Keratinocyte (primary cell): Measurements from ENCODE around the gene ABCC6. TPM values are rescaled to one million over a fixed set of nuclear protein-coding genes. Genes with fewer than 3 reads are reported as not detected.
"Not testable (repeated sequence)": the region's sequence is repeated elsewhere in the genome, so short reads cannot be mapped to it uniquely, and the experiment has no call there.

ENCODE experiments used
- DNase-seq: peaks from one replicate; pipeline ENCODE4 v3.0.0-alpha.2; 2011; ENCODE audit warnings: low read depth, missing footprints, low spot score
- FAIRE-seq: peaks from 2 replicates; lab custom pipeline; 2011; peaks lifted over from hg19 to GRCh38; lab: Jason Lieb, UNC
- H2AFZ ChIP-seq: 2 replicates; pipeline ENCODE4 v1.6.0; 2012; ENCODE audit warnings: low read length, control low read depth, inconsistent platforms; ENCODE audit not compliant: control insufficient read depth
- H3K27ac ChIP-seq: 2 replicates; pipeline ENCODE4 v1.5.1; 2011; ENCODE audit warnings: low read length; ENCODE audit not compliant: control insufficient read depth, insufficient read depth
- H3K27me3 ChIP-seq: 3 replicates; pipeline ENCODE4 v1.6.0; 2011; ENCODE audit warnings: low read length; ENCODE audit not compliant: control insufficient read depth, insufficient read depth; ENCODE audit errors: extremely low read depth
- H3K36me3 ChIP-seq, 2 experiments: 2 replicates in 1 of 2; 3 replicates in 1 of 2; pipeline ENCODE4 v1.5.1; 2011; ENCODE audit warnings: low read length in 2 of 2, mild to moderate bottlenecking in 1 of 2; ENCODE audit not compliant: control insufficient read depth in 2 of 2, insufficient read depth in 2 of 2; ENCODE audit errors: extremely low read depth in 1 of 2
- H3K4me1 ChIP-seq: 3 replicates; pipeline ENCODE4 v1.5.1; 2011; ENCODE audit warnings: low read length; ENCODE audit not compliant: control insufficient read depth, insufficient read depth; ENCODE audit errors: extremely low read depth
- H3K4me2 ChIP-seq: 3 replicates; pipeline ENCODE4 v1.6.0; 2011; ENCODE audit warnings: low read depth, low read length; ENCODE audit not compliant: control insufficient read depth, insufficient read depth; ENCODE audit errors: extremely low read depth
- H3K4me3 ChIP-seq, 3 experiments: fragments of 200-600 bp in 1 of 3; sonication (generic) in 1 of 3; 2 replicates in 2 of 3; 3 replicates in 1 of 3; pipeline ENCODE4 v1.5.1; 2011 to 2016; ENCODE audit warnings: low read length in 3 of 3, mild to moderate bottlenecking in 3 of 3, control low read depth in 2 of 3, inconsistent platforms in 1 of 3, low read depth in 1 of 3, mixed read lengths in 1 of 3, mixed run types in 1 of 3, moderate library complexity in 1 of 3; ENCODE audit not compliant: control insufficient read depth in 2 of 3, insufficient read depth in 2 of 3; ENCODE audit errors: extremely low read depth in 1 of 3
- H3K79me2 ChIP-seq: 2 replicates; pipeline ENCODE4 v1.6.0; 2012; ENCODE audit warnings: low read length; ENCODE audit not compliant: control insufficient read depth, insufficient read depth
- H3K9ac ChIP-seq: 3 replicates; pipeline ENCODE4 v1.6.0; 2011; ENCODE audit warnings: low read length; ENCODE audit not compliant: control insufficient read depth, insufficient read depth; ENCODE audit errors: extremely low read depth
- H3K9me1 ChIP-seq: 3 replicates; pipeline ENCODE4 v1.6.0; 2011; ENCODE audit warnings: low read length; ENCODE audit not compliant: control insufficient read depth, insufficient read depth; ENCODE audit errors: extremely low read depth
- H3K9me3 ChIP-seq: 2 replicates; pipeline ENCODE4 v1.5.1; 2012; ENCODE audit warnings: low read depth, low read length; ENCODE audit not compliant: control insufficient read depth
- H4K20me1 ChIP-seq: 3 replicates; pipeline ENCODE4 v1.6.0; 2011; ENCODE audit warnings: low read length; ENCODE audit not compliant: control insufficient read depth, insufficient read depth; ENCODE audit errors: extremely low read depth
- dilution Hi-C: fragments of 300-500 bp; cut with MboI; formaldehyde crosslinking; loops from one replicate; pipeline ENCODE4 v1.7.0; 2020; ENCODE audit warnings: low sequenced_read_pairs; ENCODE audit not compliant: extremely low pct_ligation_motif_present
- polyA plus RNA-seq, 5 experiments: library from polyadenylated mRNA; depleted of rRNA in 3 of 5; stranded (reverse) in 3 of 5; stranded (forward) in 1 of 5; unstranded in 1 of 5; fragments of >200 nt; gene quantifications; 1 replicate in 1 of 5; 2 replicates in 3 of 5; 3 replicates in 1 of 5; pipeline versions ENCODE4 v1.2.1 to v1.2.3, GENCODE V29; 2011 to 2012; ENCODE audit warnings: missing spikeins in 2 of 5, low read depth in 1 of 5, low replicate concordance in 1 of 5

ABCC6 gene
- polyA plus RNA-seq, 1 donor (not counting 4 experiments of a cell fraction or from before 2014, with no cell fraction given), result not detected

DNA sequence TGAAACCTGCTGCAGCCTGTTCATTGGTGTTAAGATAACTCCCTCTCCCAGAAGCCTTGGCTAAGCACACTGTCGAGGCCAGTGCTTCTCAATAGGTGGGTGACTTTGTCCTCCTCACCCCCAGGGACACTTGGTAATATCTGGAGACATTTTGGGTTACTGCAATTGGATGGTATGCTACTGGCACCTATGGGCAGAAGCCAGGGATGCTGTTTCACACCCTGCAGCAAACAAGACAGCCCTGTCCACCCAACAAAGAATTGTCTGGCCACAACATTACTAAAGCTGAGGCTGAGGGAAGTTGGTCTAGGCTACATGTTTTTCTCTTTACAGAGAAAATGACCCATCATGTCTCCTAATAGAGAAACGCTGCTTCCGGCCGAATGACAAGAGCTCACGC is 4.9 kb downstream of the ABCC6 start:
- not testable (repeated sequence) for FAIRE-seq, DNase-seq, H4K20me1 ChIP-seq

DNA sequence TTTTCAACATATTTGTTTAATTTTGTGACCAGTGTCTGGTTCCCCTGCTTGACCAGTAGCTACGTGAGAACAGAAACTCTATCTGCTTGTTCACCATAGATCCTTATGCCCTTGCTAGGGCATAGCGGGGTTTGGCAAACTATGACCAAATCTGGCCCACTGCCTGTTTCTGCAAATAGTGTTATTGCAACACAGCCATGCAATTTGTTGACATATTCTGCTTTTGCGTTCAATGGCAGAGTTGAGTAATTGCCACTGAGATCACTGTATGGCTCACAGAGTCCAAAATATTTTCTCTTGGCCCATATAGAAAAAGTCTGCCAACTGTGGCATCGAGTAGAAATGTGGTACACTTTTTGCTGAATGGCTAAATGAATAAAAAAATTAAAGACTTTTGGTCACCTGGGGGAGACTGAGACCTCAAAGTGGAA is 9.4 kb downstream of the ABCC6 start:
- dilution Hi-C loops, H3K9me3 ChIP-seq, H3K9me1 ChIP-seq, H3K4me2 ChIP-seq, H3K4me3 ChIP-seq, H2AFZ ChIP-seq, DNase-seq, H3K27ac ChIP-seq, H3K4me1 ChIP-seq, H3K36me3 ChIP-seq, H4K20me1 ChIP-seq, H3K27me3 ChIP-seq, H3K79me2 ChIP-seq, FAIRE-seq, H3K9ac ChIP-seq: not testable (repeated sequence)

More for the DNA sequence above, 4.9 kb downstream of the ABCC6 start:
- H3K4me1 ChIP-seq, H3K79me2 ChIP-seq, H3K9ac ChIP-seq, H3K36me3 ChIP-seq, H3K4me3 ChIP-seq, H3K27ac ChIP-seq, H2AFZ ChIP-seq, dilution Hi-C loops, H3K9me3 ChIP-seq, H3K4me2 ChIP-seq, H3K27me3 ChIP-seq, H3K9me1 ChIP-seq: not testable (repeated sequence)

DNA sequence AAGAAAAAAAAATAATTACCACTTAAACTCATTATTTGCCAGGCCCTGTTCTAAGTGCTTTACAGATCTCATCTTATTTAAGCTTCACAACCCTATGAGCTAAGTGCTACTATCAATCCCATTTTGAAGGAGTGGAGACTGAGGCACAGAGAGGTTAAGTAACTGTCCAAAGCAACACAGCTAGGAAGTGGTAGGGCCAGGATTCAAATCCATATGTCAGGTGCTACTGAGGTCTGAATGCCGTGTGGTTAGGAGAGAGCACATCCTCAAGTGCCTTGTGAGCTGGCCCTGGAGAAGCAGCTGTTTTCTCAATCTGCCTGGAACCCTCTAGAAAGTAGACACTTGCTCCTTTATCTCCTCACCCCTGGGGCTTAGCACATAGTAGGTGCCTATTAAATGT is 11.9 kb downstream of the ABCC6 start:
- H3K27ac ChIP-seq, H3K27me3 ChIP-seq, H3K36me3 ChIP-seq, H2AFZ ChIP-seq, FAIRE-seq, H3K9me1 ChIP-seq, dilution Hi-C loops, H3K9ac ChIP-seq, H3K79me2 ChIP-seq, H3K9me3 ChIP-seq, H3K4me3 ChIP-seq, DNase-seq, H3K4me1 ChIP-seq, H3K4me2 ChIP-seq, H4K20me1 ChIP-seq: not testable (repeated sequence)

DNA sequence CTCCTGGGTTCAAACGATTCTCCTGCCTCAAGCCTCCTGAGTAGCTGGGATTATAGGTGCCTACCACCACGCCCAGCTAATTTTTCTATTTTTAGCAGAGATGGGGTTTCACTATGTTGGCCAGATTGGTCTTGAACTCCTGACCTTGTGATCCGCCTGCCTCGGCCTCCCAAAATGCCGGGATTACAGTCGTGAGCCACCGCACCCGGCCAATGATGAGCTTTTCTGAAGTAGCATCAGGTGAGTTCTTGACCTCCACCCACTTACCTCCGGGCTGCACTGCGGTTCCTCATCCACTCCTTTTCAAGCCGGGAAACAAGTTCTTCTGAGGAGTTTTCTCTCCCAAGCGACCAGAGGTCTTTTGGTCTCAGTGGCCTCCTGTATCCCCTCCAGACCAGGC is 14.8 kb downstream of the ABCC6 start:
- H3K4me3 ChIP-seq, H3K4me1 ChIP-seq, FAIRE-seq, H3K27me3 ChIP-seq, H3K27ac ChIP-seq, H2AFZ ChIP-seq, H3K79me2 ChIP-seq, H3K36me3 ChIP-seq, H3K9me3 ChIP-seq, H4K20me1 ChIP-seq, H3K4me2 ChIP-seq, dilution Hi-C loops, H3K9ac ChIP-seq, H3K9me1 ChIP-seq, DNase-seq: not testable (repeated sequence)

DNA sequence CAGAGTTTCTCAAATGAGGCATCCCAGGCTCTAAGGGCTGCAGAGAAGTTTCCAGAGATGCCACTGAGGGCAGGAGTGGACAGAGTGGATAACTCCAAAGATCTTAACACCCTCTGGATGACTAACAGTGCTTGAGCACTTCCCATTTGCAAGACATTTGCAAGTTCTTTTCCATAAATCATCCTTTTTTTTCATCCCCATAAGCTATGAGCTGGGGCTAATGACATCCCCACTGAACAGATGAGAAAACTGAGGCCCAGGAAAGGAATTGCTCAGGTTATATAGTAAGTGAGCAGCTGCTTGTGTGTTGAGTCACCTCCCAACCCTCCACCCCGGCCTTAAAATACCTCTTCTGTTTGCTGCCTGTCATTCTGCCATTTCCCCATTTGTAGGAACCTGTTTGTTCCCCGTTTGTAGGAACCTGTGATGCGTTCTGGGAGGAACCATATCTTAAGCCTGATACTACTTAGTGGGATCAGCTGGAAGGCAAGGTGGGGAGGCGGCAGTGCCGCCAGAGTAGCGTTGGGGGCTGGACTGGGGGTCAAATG is 15.4 kb downstream of the ABCC6 start:
- FAIRE-seq, H3K9me3 ChIP-seq, H3K9me1 ChIP-seq, H2AFZ ChIP-seq, H3K36me3 ChIP-seq, H3K27me3 ChIP-seq, DNase-seq, H3K4me1 ChIP-seq, H3K4me3 ChIP-seq, H3K4me2 ChIP-seq, H3K9ac ChIP-seq, dilution Hi-C loops, H3K79me2 ChIP-seq, H4K20me1 ChIP-seq, H3K27ac ChIP-seq: not testable (repeated sequence)
